K562 (cell line): Measurements from ENCODE around the gene NR0B2. TPM values are rescaled to one million over a fixed set of nuclear protein-coding genes. Genes with fewer than 3 reads are reported as not detected.

ENCODE experiments used
- ATAC-seq: fragments of 200-7000 bp; cut with Tn5 transposase; 3 replicates; pipeline ENCODE4 v1.9.1; 2020; ENCODE audit warnings: moderate library complexity
- BruUV-seq: library from RNA; stranded (reverse); fragments of 400-500 nt; replicated peaks from 2 replicates; lab custom pipeline; 2021; lab: Mats Ljungman, UMichigan
- CTCF ChIA-PET: fragments of 300-600 bp; formaldehyde crosslinking; extraction: SDS; loops from one replicate; lab custom pipeline; 2021; ENCODE audit warnings: low intra/inter-chr PET ratio; lab: Yijun Ruan, JAX
- POLR2A ChIA-PET: fragments of 300-600, 350-650 bp; sonication (Branson Sonifier 250); formaldehyde crosslinking; extraction: SDS; loops from one replicate; lab custom pipeline; 2021; ENCODE audit warnings: antibody characterized with exemption, inconsistent platforms; lab: Yijun Ruan, JAX
- DNase-seq, 4 experiments: peaks; one replicate each; pipeline versions ENCODE4 v3.0.0 to v3.0.0-alpha.2; 2011 to 2018; ENCODE audit warnings: low spot score in 3 of 4, mixed read lengths in 3 of 4; ENCODE audit errors: extremely low read depth in 1 of 4
- FAIRE-seq: peaks from 2 replicates; lab custom pipeline; 2011; peaks lifted over from hg19 to GRCh38; lab: Jason Lieb, UNC
- H2AFZ ChIP-seq: 2 replicates; pipeline ENCODE4 v1.6.0; 2011; ENCODE audit warnings: low read depth, low read length, control low read depth, inconsistent platforms
- H3K27ac ChIP-seq: fragments of 200-600 bp; 3 replicates; pipeline ENCODE4 v1.8.0; 2011; ENCODE audit warnings: low read depth, mild to moderate bottlenecking, control low read depth, inconsistent platforms, low read length, moderate library complexity, mixed read lengths; ENCODE audit errors: extremely low read depth
- H3K27me3 ChIP-seq, 2 experiments: fragments of 300-600 bp in 1 of 2; 2 replicates in 1 of 2; 3 replicates in 1 of 2; pipeline versions ENCODE4 v1.6.0 to v1.8.0; 2011; ENCODE audit warnings: inconsistent platforms in 2 of 2, low read length in 2 of 2, mild to moderate bottlenecking in 1 of 2, mixed read lengths in 1 of 2, moderate library complexity in 1 of 2; ENCODE audit not compliant: control insufficient read depth in 2 of 2, insufficient read depth in 2 of 2
- H3K36me3 ChIP-seq: fragments of 300-600 bp; 3 replicates; pipeline ENCODE4 v1.8.0; 2011; ENCODE audit warnings: mild to moderate bottlenecking, low read length, inconsistent platforms; ENCODE audit not compliant: control insufficient read depth, insufficient read depth
- H3K4me1 ChIP-seq, 2 experiments: fragments of 200-600 bp in 1 of 2; replicated peaks in 1 of 2; 2 replicates in 1 of 2; 3 replicates in 1 of 2; pipeline versions ENCODE4 v1.5.1 to v1.8.0; 2011; ENCODE audit warnings: inconsistent platforms in 2 of 2, low read length in 2 of 2, mild to moderate bottlenecking in 1 of 2, mixed read lengths in 1 of 2, moderate library complexity in 1 of 2; ENCODE audit not compliant: control insufficient read depth in 2 of 2, insufficient read depth in 2 of 2
- H3K4me2 ChIP-seq: 2 replicates; pipeline ENCODE4 v1.6.1; 2011; ENCODE audit warnings: low read length, control low read depth, inconsistent platforms, mixed read lengths; ENCODE audit not compliant: insufficient read depth
- H3K4me3 ChIP-seq: fragments of 200-600 bp; sonication (generic), shearing (Covaris generic); 2 replicates; pipeline ENCODE4 v1.5.1; 2016; ENCODE audit warnings: control low read depth, inconsistent platforms
- H3K79me2 ChIP-seq: fragments of 200-600 bp; 3 replicates; pipeline ENCODE4 v1.8.0; 2011; ENCODE audit warnings: low read length, inconsistent platforms; ENCODE audit not compliant: control insufficient read depth, insufficient read depth
- H3K9ac ChIP-seq, 2 experiments: 2 replicates each; pipeline versions ENCODE4 v1.6.0 to v1.6.1; 2011; ENCODE audit warnings: low read depth in 2 of 2, low read length in 2 of 2, control low read depth in 1 of 2, inconsistent platforms in 1 of 2, mild to moderate bottlenecking in 1 of 2, mixed read lengths in 1 of 2; ENCODE audit not compliant: insufficient read depth in 1 of 2
- H3K9me1 ChIP-seq: one replicate; pipeline ENCODE4 v1.6.0; 2011; ENCODE audit warnings: inconsistent platforms, mild to moderate bottlenecking, low read length, moderate library complexity; ENCODE audit not compliant: control insufficient read depth, insufficient read depth
- H3K9me3 ChIP-seq: replicated peaks from 2 replicates; pipeline ENCODE4 v1.5.1; 2011; ENCODE audit warnings: low read depth, low read length, inconsistent platforms; ENCODE audit not compliant: control insufficient read depth, insufficient read depth
- H4K20me1 ChIP-seq: replicated peaks from 2 replicates; pipeline ENCODE4 v1.6.1; 2011; ENCODE audit warnings: low read length, inconsistent platforms, mixed read lengths; ENCODE audit not compliant: control insufficient read depth, insufficient read depth
- CBFA2T2 ChIP-seq: fragments of 450-650 bp; conservative IDR thresholded peaks from 2 replicates; pipeline ENCODE4 v1.6.1; 2017; ENCODE audit warnings: mild to moderate bottlenecking
- FUS ChIP-seq: fragments of 200-400 bp; formaldehyde crosslinking; optimal IDR thresholded peaks from 2 replicates; pipeline ENCODE3; 2017; ENCODE audit warnings: low read depth, low read length
- MTA2 ChIP-seq: fragments of 450-650 bp; IDR thresholded peaks from 2 replicates; pipeline ENCODE4 v1.6.1; 2016; ENCODE audit warnings: low read depth
- POLR2AphosphoS5 ChIP-seq: IDR thresholded peaks from 2 replicates; pipeline ENCODE4 v1.6.1; 2011; ENCODE audit warnings: mild to moderate bottlenecking, low read depth, low read length, moderate library complexity; ENCODE audit not compliant: control insufficient read depth, insufficient read depth
- PRDM10 ChIP-seq: fragments of 450-650 bp; IDR thresholded peaks from 2 replicates; pipeline ENCODE4 v1.6.1; 2018; ENCODE audit not compliant: partially characterized antibody
- PURB ChIP-seq: sonication (generic); formaldehyde crosslinking; IDR thresholded peaks from 2 replicates; pipeline ENCODE4 v1.9.0; 2021; ENCODE audit warnings: low read depth, mild to moderate bottlenecking, missing genetic modification reagents
- TEAD4 ChIP-seq, 2 experiments: sonication (generic) in 1 of 2; formaldehyde crosslinking in 1 of 2; IDR thresholded peaks; 2 replicates each; pipeline versions ENCODE4 v1.6.1 to v1.8.0; 2012 to 2022; ENCODE audit warnings: borderline replicate concordance in 1 of 2, inconsistent platforms in 1 of 2, low read length in 1 of 2, mild to moderate bottlenecking in 1 of 2, missing genetic modification reagents in 1 of 2
- USF1 ChIP-seq: sonication (generic); formaldehyde crosslinking; IDR thresholded peaks from 2 replicates; pipeline ENCODE4 v1.9.0; 2022; ENCODE audit warnings: mild to moderate bottlenecking, missing genetic modification reagents
- ZBTB1 ChIP-seq: sonication (generic); formaldehyde crosslinking; IDR thresholded peaks from 2 replicates; pipeline ENCODE4 v1.8.1; 2023; ENCODE audit warnings: missing genetic modification reagents, low read depth, mild to moderate bottlenecking, borderline replicate concordance
- ZBTB5 ChIP-seq: fragments of 450-650 bp; IDR thresholded peaks from 2 replicates; pipeline ENCODE4 v1.6.1; 2017; ENCODE audit warnings: antibody characterized with exemption
- ZFX ChIP-seq: sonication (generic); formaldehyde crosslinking; IDR thresholded peaks from 2 replicates; pipeline ENCODE4 v1.8.0; 2022; ENCODE audit warnings: mild to moderate bottlenecking, missing genetic modification reagents, moderate library complexity
- WGBS: fragments of 100-300 bp; shearing (Covaris generic); methylation state at CpG from one replicate; pipeline ENCODE4 v1.1.6; 2016; ENCODE audit warnings: low coverage, mixed read lengths; ENCODE audit not compliant: insufficient coverage; ENCODE audit errors: missing lambda C conversion rate; 5-methylcytosine and 5-hydroxymethylcytosine counted together
- in situ Hi-C: fragments of 300-500 bp; cut with MboI; formaldehyde crosslinking; loops from 4 replicates; pipeline ENCODE4 v1.15.0; 2018; ENCODE audit warnings: inconsistent platforms, mixed read lengths
- intact Hi-C: fragments of 100-400 bp; cut with micrococcal nuclease; formaldehyde crosslinking; loops from 2 replicates; pipeline ENCODE4 v1.14.2; 2022
- polyA plus RNA-seq, 8 experiments: library from polyadenylated mRNA; depleted of rRNA in 4 of 8; stranded (reverse) in 5 of 8; unstranded in 3 of 8; fragments of >200 nt; fragmentation: Nextera tagmentation in 2 of 8; fragmentation: Illumina TruSeq in 1 of 8; extraction: Ambion mirVana in 2 of 8; extraction: Trizol in 1 of 8; gene quantifications; 2 replicates each; pipeline versions ENCODE4 v1.2.1 to v1.2.3, GENCODE V29; 2011 to 2014; ENCODE audit warnings: inconsistent platforms in 1 of 8, missing spikeins in 1 of 8
- total RNA-seq, 7 experiments: library from RNA; depleted of rRNA in 6 of 7; stranded (reverse); fragments of >200 nt in 6 of 7; fragmentation: Illumina TruSeq in 2 of 7; extraction: Trizol in 2 of 7; gene quantifications; 2 replicates each; pipeline versions ENCODE4 v1.2.1 to v1.2.3, GENCODE V29; 2011 to 2021; ENCODE audit warnings: low replicate concordance in 1 of 7

The NR0B2 gene
- total and polyA plus RNA-seq, 9 of the 15 experiments (the other 6 are each of a cell fraction or from before 2014, with no cell fraction given) = not detected

GRCh38 chr1:26951821-26952497 lies 38.2 kb upstream of the NR0B2 start:
- peak overlapping the region; percentile 67 for H2AFZ ChIP-seq
- in situ Hi-C loops = no loop called here
- no peaks in the 10 kb centered on the region for H3K27me3 ChIP-seq
- peak; percentile 78 to 89 (median 82) for DNase-seq
- H3K4me3 ChIP-seq = no peak overlapping the region
- no TSS peak for BruUV-seq
- WGBS = 16% methylated on average over 24 of the region's 24 CpGs
- H3K4me1 ChIP-seq = peaks cover 22 to 32% of the 10 kb centered on the region in 2 experiments; a peak in 4 of 5 replicates
- FAIRE-seq = peak; percentile 26
- CTCF ChIA-PET = no interaction called here
- ATAC-seq = peak; percentile 80
- no peaks in the 10 kb centered on the region; the same call in 1 of the 2 replicates for H3K9me3 ChIP-seq
- no peaks in the 10 kb centered on the region for H3K79me2 ChIP-seq
- H3K27ac ChIP-seq = no peak overlapping the region
- H4K20me1 ChIP-seq = no peaks in the 10 kb centered on the region
- H3K36me3 ChIP-seq = peaks cover 4% of the 10 kb centered on the region; the same call in 2 of the 3 replicates
- H3K9ac ChIP-seq = peak overlapping the region in 1 of 2 experiments; percentile 84; a peak in 2 of 4 replicates
- peak overlapping the region; percentile 57 for H3K4me2 ChIP-seq
- intact Hi-C loops = no loop called here
- POLR2A ChIA-PET = interaction anchor here (0.6 to 0.8 kb wide), 3 partner anchors 10 to 21 kb away, joined by 3 to 5 read pairs (median 3); no protein-coding TSS in a partner anchor
- H3K9me1 ChIP-seq = peaks cover 4% of the 10 kb centered on the region
- TF ChIP-seq USF1 (CRISPR knock-in tag) (no peak), MTA2 (peak; percentile 45; the same call in 1 of the 2 replicates), ZFX (no peak), TEAD4 (IDR thresholded peaks at IDR 0.05; ENCODE audit: low read length) (peak; percentile 65), TEAD4 (CRISPR knock-in tag; IDR thresholded peaks at IDR 0.05; ENCODE audit: borderline replicate concordance) (no peak), PRDM10 (peak; percentile 89), ZBTB5 (no peak), FUS (no peak), ZBTB1 (CRISPR knock-in tag) (no peak), PURB (no peak), POLR2AphosphoS5 (peak; percentile 72), CBFA2T2 (peak; percentile 73)
